ENCODE data around the gene CCNB2. TPM values are rescaled to one million over a fixed set of nuclear protein-coding genes. Genes with fewer than 3 reads are reported as not detected.
"Not testable (repeated sequence)": the region's sequence is repeated elsewhere in the genome, so short reads cannot be mapped to it uniquely, and the experiment has no call there.

Gene CCNB2
- total and polyA plus RNA-seq, 7 donors, result 0.33 to 40.5 (median 4.9) TPM; not detected in 1

DNA sequence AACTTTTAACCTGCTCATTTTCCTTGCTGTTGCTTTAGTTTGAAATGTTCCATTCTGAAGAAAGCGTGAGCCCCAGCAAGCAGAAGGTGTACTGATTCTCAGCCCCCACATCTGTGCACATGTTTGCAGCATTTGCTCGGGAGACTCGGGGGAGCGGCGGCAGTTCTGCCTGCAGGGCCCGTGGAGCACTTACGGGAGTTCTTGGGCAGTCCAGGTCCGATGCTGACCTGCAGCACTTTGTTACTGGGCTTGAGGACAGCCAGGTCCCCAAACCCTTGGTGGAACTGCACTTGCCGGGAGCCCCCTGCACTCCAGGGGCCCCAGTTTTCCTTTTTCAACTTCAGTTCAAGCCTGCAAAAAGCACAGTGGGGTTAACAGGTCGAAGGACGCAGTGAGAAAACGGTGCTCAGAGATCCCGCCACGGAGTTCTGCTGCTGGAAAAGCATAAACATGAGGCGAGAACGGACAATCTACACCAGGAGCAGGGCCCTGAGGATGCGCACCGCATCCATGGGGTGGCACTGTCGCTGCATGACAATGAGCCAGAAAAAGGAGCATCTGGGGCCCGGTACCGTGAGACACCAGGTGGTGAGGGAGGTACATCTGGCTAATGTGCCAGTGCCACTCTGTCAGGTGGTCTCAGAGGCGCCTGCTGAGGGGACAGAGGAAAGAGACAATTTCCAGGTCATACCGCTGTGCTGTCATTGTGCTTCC lies 56.1 kb downstream of the CCNB2 start:
- WGBS, 2 donors, result 90 to 92% methylated on average over 23 of the region's 23 CpGs
- Histone ChIP-seq H3K27me3 (no peaks in the 10 kb centered on the region), H3K36me3 (peaks cover 0 to 56% (median 27%) of the 10 kb centered on the region in 4 donors), H3K9me3 (no peaks in the 10 kb centered on the region), H3K4me3 (no peak overlapping the region), H3K27ac (no peak overlapping the region), H3K4me1 (no peaks in the 10 kb centered on the region)
- intact Hi-C loops (cut with DNase I), result no loop called here
- no peak for DNase-seq
- TF ChIP-seq, protein P1, sequence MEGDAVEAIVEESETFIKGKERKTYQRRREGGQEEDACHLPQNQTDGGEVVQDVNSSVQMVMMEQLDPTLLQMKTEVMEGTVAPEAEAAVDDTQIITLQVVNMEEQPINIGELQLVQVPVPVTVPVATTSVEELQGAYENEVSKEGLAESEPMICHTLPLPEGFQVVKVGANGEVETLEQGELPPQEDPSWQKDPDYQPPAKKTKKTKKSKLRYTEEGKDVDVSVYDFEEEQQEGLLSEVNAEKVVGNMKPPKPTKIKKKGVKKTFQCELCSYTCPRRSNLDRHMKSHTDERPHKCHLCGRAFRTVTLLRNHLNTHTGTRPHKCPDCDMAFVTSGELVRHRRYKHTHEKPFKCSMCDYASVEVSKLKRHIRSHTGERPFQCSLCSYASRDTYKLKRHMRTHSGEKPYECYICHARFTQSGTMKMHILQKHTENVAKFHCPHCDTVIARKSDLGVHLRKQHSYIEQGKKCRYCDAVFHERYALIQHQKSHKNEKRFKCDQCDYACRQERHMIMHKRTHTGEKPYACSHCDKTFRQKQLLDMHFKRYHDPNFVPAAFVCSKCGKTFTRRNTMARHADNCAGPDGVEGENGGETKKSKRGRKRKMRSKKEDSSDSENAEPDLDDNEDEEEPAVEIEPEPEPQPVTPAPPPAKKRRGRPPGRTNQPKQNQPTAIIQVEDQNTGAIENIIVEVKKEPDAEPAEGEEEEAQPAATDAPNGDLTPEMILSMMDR (IDR thresholded peaks at IDR 0.05), result no peak
- TF ChIP-seq POLR2A (IDR thresholded peaks at IDR 0.05) (no peak), EP300 (IDR thresholded peaks at IDR 0.05) (no peak), POLR2AphosphoS5 (IDR thresholded peaks at IDR 0.05) (no peak)

DNA sequence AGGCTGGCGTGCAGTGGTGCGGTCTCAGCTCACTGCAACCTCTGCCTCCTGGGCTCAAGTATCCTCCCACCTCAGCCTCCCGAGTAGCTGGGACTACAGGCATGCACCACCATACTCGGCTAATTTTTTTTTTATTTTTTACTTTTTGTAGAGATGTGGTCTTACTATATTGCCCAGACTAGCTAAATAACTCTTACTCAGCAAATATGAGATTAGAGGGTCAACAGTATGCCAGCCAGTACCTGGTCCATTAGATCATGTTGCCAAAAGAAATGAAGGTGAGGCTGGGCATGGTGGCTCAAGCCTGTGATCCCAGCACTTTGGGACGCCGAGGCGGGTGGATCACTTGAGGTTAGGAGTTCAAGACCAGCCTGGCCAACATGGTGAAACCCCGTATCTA lies 57.1 kb downstream of the CCNB2 start:
- WGBS, 2 donors, result 95 to 98% methylated on average over 8 of the region's 8 CpGs
- H3K27me3 ChIP-seq; H3K27ac ChIP-seq; DNase-seq; H3K9me3 ChIP-seq; H3K4me1 ChIP-seq; intact Hi-C loops (cut with DNase I); H3K4me3 ChIP-seq: not testable (repeated sequence)
- H3K36me3 ChIP-seq, result peaks cover 0 to 46% (median 27%) of the 10 kb centered on the region in 4 donors

DNA sequence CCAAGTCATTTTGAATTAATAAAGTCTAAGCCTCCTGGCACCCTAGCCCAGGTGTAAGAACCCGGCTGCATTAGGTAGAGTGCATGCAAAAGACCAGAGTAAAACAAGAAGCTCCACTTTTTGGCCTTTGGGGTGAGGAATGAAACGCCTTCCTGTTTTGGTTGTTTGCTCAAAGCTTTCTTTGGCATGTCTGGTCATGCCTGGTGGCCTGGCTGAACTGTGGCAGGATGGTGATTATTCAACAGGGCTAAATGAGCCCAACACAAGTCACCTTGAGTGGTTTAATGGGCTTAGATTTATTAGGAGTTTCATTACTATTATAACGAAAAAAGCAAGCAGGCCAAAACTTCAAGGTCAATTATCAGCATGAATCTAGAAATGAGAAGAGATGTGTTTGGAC lies 60.8 kb downstream of the CCNB2 start:
- WGBS, 2 donors, result 88 to 89% methylated on average over 3 of the region's 3 CpGs
- peaks cover 0 to 20% (median 6%) of the 10 kb centered on the region in 4 donors for H3K4me1 ChIP-seq
- DNase-seq, result no peak
- no peak overlapping the region for H3K4me3 ChIP-seq
- H3K9me3 ChIP-seq, result no peaks in the 10 kb centered on the region
- no peak overlapping the region for H3K27ac ChIP-seq
- intact Hi-C loops (cut with DNase I), result no loop called here
- no peaks in the 10 kb centered on the region for H3K27me3 ChIP-seq
- peaks cover 0 to 11% (median 3%) of the 10 kb centered on the region in 4 donors for H3K36me3 ChIP-seq
- no peak for TF ChIP-seq POLR2AphosphoS5 (IDR thresholded peaks at IDR 0.05)
- no peak for TF ChIP-seq EP300 (IDR thresholded peaks at IDR 0.05)
- TF ChIP-seq, protein P1 (IDR thresholded peaks at IDR 0.05), result no peak
- no peak for TF ChIP-seq POLR2A (IDR thresholded peaks at IDR 0.05)

DNA sequence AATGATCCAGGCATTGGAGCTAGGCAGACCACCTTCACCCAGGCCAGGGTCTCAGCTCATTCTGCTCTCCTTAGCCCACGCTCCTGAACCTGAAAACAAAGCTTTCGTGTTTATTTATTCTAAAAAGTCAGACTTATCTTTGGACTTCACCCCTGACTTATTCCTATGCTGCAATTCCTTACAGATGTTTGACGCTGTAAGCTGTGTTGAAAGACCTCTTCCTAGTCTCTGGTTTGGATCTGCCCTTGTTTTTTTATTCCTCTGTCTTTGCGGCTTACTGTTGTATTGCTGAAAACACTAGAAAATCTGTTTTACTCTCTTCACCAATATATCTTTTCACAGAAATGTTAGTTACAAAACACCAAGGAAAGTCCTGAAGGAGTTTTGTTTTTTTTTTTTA lies 61.2 kb downstream of the CCNB2 start:
- H3K4me3 ChIP-seq, result no peak overlapping the region
- peaks cover 0 to 8% (median 2%) of the 10 kb centered on the region in 4 donors for H3K36me3 ChIP-seq
- H3K9me3 ChIP-seq, result no peaks in the 10 kb centered on the region
- DNase-seq, result no peak
- H3K27me3 ChIP-seq, result no peaks in the 10 kb centered on the region
- no peak for TF ChIP-seq POLR2A (IDR thresholded peaks at IDR 0.05)
- no peak overlapping the region for H3K27ac ChIP-seq
- 68 to 69% methylated on average over 4 of the region's 4 CpGs for WGBS, 2 donors
- H3K4me1 ChIP-seq, result peaks cover 0 to 20% (median 6%) of the 10 kb centered on the region in 4 donors
- intact Hi-C loops (cut with DNase I), result no loop called here

DNA sequence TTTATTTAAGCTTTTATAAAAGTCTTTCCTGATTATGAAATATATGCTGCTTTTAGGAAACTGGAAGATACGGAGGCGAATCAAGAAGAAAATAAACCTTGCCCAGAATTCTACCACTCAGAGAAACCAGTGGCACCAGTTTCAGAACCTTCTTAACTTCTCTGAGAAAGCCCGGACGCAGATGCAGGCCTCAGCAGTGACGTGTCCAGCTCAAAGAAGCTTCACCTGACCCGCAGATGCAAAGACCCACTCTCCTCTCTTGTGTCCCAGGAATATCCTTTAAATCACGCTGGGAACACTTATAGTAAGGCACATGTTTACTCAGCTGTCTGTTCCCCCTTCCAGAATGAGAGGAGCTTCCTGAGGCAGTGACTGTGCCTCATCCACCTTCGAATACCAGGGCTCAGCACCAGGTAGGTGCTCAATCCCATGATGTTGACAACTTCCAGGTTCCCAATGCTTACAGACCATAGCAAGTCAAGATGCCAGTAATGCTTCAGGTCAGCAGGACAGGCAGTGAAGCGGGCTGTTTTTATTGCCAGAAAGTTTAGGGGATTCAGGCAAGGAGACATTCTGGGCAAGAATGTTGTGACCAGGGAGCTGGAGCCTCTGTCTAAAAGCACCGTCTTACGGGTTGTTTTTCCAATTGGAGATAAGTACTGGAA lies 61.8 kb downstream of the CCNB2 start:
- Histone ChIP-seq H3K4me3 (no peak overlapping the region), H3K4me1 (peaks cover 0 to 20% (median 6%) of the 10 kb centered on the region in 4 donors), H3K27ac (no peak overlapping the region), H3K9me3 (no peaks in the 10 kb centered on the region), H3K27me3 (no peaks in the 10 kb centered on the region), H3K36me3 (peaks cover 0 to 12% (median 4%) of the 10 kb centered on the region in 4 donors)
- intact Hi-C loops (cut with DNase I), result no loop called here
- TF ChIP-seq POLR2A (IDR thresholded peaks at IDR 0.05) (no peak), POLR2AphosphoS5 (IDR thresholded peaks at IDR 0.05) (no peak), EP300 (IDR thresholded peaks at IDR 0.05) (no peak)
- TF ChIP-seq, protein P1 (IDR thresholded peaks at IDR 0.05), result no peak
- no peak for DNase-seq
- 82 to 84% methylated on average over 11 of the region's 11 CpGs for WGBS, 2 donors

Measured in sigmoid colon (tissue), 7 donors.